ENCODE results near the gene NAPSA. TPM values are rescaled to one million over a fixed set of nuclear protein-coding genes. Genes with fewer than 3 reads are reported as not detected.
A peak's percentile ranks its signal among the peaks of the same experiment; 100 is the strongest.

The NAPSA gene
- total and polyA plus RNA-seq, 9 of the 15 experiments (the other 6 are each of a cell fraction or from before 2014, with no cell fraction given), result 0.25 to 1.9 (median 0.69) TPM

DNA sequence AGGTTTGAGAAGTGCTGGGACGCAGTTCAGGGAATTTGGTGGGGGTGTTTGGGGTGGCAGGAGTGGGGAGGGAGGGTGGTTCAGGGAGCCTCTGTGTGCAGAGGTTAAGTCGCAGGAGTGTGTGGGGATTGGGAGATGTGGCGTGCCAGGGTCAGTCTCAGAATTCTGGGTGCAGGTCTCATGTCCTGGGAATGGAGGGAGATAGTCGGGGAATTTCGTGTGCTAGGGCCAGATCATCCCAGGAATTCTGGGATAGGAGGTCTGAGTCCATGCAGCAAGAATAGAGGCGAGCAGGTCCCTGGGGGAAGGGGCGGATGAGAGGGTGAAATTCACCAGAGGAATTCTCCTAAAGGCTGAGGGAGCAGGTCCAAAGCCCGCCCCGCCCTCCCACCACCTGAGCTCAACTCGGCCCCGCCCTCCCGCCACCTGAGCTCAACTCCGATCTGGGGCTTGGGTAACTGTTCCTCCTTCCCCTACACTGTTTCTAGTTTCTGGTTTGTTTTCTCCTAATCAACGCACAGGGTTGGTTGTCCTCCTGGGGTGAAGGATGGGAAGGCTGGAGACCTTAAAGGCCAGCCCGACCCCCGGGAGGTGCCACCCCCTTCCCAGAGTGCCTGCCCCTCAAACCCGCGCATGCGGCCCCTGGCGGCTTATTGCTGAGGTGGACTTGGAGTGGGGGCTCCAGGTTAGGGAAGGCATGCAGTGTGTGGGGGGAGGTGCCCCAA is 51.5 kb downstream of the NAPSA start:
- 10% methylated on average over 10 of the region's 20 CpGs for WGBS (ENCODE audit: insufficient coverage, low coverage, missing lambda C conversion rate)
- H4K20me1 ChIP-seq (replicated peaks; ENCODE audit: control insufficient read depth, insufficient read depth, low read length), result peaks cover 3% of the 10 kb centered on the region; the same call in 1 of the 2 replicates
- intact Hi-C loops (cut with micrococcal nuclease) (no loop called here), in situ Hi-C loops (cut with MboI) (no loop called here)
- ATAC-seq, result no peak
- no peak for FAIRE-seq
- TF ChIP-seq RCOR1 (IDR thresholded peaks at IDR 0.05; ENCODE audit: borderline replicate concordance in 1 of 2, low read depth in 2 of 2, low read length in 2 of 2) (no peak), KLF10 (CRISPR knock-in tag; IDR thresholded peaks at IDR 0.05) (no peak), NRF1 (conservative IDR thresholded peaks at IDR 0.05 in 1 of 2, IDR thresholded peaks at IDR 0.05 in 1 of 2) (peak; percentile 45 to 50), MAZ (CRISPR knock-in tag; conservative IDR thresholded peaks at IDR 0.05 in 1 of 2, IDR thresholded peaks at IDR 0.05 in 1 of 2) (no peak)
- no peak overlapping the region for H2AFZ ChIP-seq (ENCODE audit: low read depth, low read length)
- no peak overlapping the region for H3K9ac ChIP-seq (ENCODE audit: insufficient read depth in 1 of 2, low read depth in 2 of 2, low read length in 2 of 2)
- H3K27me3 ChIP-seq (ENCODE audit: control insufficient read depth in 2 of 2, insufficient read depth in 2 of 2, low read length in 2 of 2), result peaks cover 15 to 21% of the 10 kb centered on the region in 2 experiments; a peak in 4 of 5 replicates
- H3K4me2 ChIP-seq (ENCODE audit: insufficient read depth, low read length), result no peak overlapping the region
- no peaks in the 10 kb centered on the region for H3K9me3 ChIP-seq (replicated peaks; ENCODE audit: control insufficient read depth, insufficient read depth, low read depth, low read length)
- POLR2A ChIA-PET, result no interaction called here
- no peak overlapping the region for H3K27ac ChIP-seq (ENCODE audit: extremely low read depth, low read depth, low read length)
- BruUV-seq (replicated peaks), result no TSS peak
- H3K4me3 ChIP-seq, result no peak overlapping the region
- DNase-seq (ENCODE audit: extremely low read depth in 1 of 4, low spot score in 3 of 4), result no peak
- CTCF ChIA-PET (ENCODE audit: low intra/inter-chr PET ratio), result no interaction called here
- 0 out of 3 replicates have a peak, but pooled peaks cover 5% of the 10 kb centered on the region for H3K36me3 ChIP-seq (ENCODE audit: control insufficient read depth, insufficient read depth, low read length)
- no peaks in the 10 kb centered on the region for H3K79me2 ChIP-seq (ENCODE audit: control insufficient read depth, insufficient read depth, low read length)
- H3K9me1 ChIP-seq (ENCODE audit: control insufficient read depth, insufficient read depth, low read length), result no peaks in the 10 kb centered on the region
- H3K4me1 ChIP-seq (replicated peaks in 1 of 2; ENCODE audit: control insufficient read depth in 2 of 2, insufficient read depth in 2 of 2, low read length in 2 of 2), result peaks cover 0 to 41% of the 10 kb centered on the region in 2 experiments

All from K562 (cell line).